Endometrial microvascular endothelial cells (primary cell): Measurements from ENCODE around the gene ANXA9. TPM values are rescaled to one million over a fixed set of nuclear protein-coding genes. Genes with fewer than 3 reads are reported as not detected.

Experiments used
- in situ Hi-C: cut with HindIII; loops from 2 replicates; pipeline ENCODE4 v1.10.0; 2017; ENCODE audit warnings: low sequenced_read_pairs, low pct_unique_long_range_greater_than_20kb; ENCODE audit errors: inconsistent ontology term
- total RNA-seq: library from RNA; depleted of rRNA; stranded (reverse); fragments of >200 nt; gene quantifications from one replicate; pipeline ENCODE4 v1.2.3, GENCODE V29; 2015; ENCODE audit errors: inconsistent ontology term

The ANXA9 gene
- not detected for total RNA-seq

- in situ Hi-C loops, result no loop called here
Measured at GRCh38 chr1:150981805-150982712, at the start of gene ANXA9. TSS of gene ANXA9 (plus strand) at chr1:150982292. CDS start at chr1:150983106, 814 bp downstream.

- in situ Hi-C loops, result no loop called here
Measured at GRCh38 chr1:150944856-150945255, 37.2 kb upstream of the ANXA9 start.

GRCh38 chr1:150954708-150955107 lies 27.4 kb upstream of the ANXA9 start:
- in situ Hi-C loops, result no loop called here

GRCh38 chr1:150955280-150955679 lies 26.8 kb upstream of the ANXA9 start:
- in situ Hi-C loops, result no loop called here

GRCh38 chr1:150957666-150958065 lies 24.4 kb upstream of the ANXA9 start:
- in situ Hi-C loops, result no loop called here

- in situ Hi-C loops, result no loop called here
Measured at GRCh38 chr1:150960646-150961045, 21.4 kb upstream of the ANXA9 start.

GRCh38 chr1:150961756-150962155 lies 20.3 kb upstream of the ANXA9 start:
- in situ Hi-C loops, result no loop called here

GRCh38 chr1:150963321-150964163 lies 18.6 kb upstream of the ANXA9 start:
- in situ Hi-C loops, result no loop called here

DNA sequence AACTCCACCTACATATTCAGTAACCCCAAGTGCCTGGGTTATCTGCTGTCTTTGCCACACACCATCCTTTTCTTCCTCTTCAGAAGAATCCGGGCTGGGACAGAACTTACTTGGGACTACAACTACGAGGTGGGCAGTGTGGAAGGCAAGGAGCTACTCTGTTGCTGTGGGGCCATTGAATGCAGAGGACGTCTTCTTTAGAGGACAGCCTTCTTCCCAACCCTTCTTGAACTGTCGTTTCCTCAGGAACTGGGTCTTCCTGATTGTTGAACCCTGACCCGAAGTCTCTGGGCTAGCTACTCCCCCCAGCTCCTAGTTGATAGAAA lies 18.0 kb upstream of the ANXA9 start:
- in situ Hi-C loops, result no loop called here

DNA sequence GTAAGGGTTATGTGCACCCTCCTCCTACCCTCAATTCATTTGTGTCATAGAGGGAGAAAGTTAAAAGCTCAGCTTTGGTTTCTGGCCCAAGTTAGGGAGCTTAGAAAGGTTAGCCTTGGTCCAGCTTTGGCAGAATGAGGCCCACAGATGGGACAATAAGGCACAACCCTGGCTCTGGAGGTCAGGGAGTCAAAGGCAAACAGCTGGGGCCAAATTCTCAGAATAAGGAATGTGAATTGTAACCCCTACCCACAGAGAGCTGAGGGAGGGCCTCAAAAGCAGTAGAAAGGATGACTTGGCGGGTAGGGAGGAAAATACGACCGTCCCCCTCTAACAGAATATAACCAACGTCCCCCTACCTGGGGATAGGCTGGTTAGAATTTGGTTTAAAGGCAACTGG lies 16.5 kb upstream of the ANXA9 start:
- in situ Hi-C loops, result no loop called here

DNA sequence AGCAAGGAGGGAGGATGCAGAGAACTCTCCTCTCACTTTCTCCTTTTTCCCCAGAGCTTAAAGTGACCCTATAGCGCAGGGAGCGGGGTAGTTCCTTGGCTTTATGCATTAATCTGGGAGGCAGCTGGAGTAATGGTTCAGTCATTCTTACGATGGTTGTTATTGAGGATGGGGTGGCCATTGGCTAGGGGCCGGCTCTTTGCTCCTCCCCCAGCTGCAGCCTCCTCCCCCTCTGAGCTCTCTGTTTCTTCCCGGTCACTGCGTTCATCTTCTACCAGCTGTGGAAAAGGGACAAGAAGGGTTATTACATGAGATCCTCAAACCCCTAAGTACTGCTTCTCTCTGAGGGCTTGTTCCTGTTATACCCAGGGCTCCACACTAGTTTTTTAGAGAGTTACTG lies 16.1 kb upstream of the ANXA9 start:
- in situ Hi-C loops, result no loop called here

GRCh38 chr1:150967936-150968335 lies 14.2 kb upstream of the ANXA9 start:
- in situ Hi-C loops, result no loop called here

DNA sequence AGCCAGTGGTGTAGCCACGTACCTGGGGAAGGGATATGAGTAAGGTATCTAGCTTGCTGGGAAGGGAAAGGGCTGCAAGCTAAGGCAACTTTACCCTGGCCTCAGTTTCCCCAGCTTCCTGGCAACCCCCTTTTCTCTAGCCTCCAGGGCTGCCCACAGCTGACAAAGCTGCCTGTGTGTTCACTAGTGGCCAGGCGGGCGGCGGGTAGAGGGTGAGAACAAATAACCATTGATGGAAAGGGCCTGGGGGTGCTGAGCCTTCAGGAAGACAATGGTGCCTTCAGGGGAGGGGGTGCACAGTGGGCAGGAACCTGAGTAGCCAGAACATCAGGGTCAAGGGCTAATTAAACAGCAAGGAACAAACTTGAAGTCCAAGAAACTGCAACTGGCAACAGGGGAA lies 13.6 kb upstream of the ANXA9 start:
- in situ Hi-C loops, result no loop called here

- in situ Hi-C loops, result no loop called here
Measured at GRCh38 chr1:150969626-150970025, 12.5 kb upstream of the ANXA9 start.

GRCh38 chr1:150970808-150971582 lies 11.1 kb upstream of the ANXA9 start:
- in situ Hi-C loops, result no loop called here

GRCh38 chr1:150971583-150972416 lies 10.3 kb upstream of the ANXA9 start:
- in situ Hi-C loops, result no loop called here

- in situ Hi-C loops, result no loop called here
Measured at GRCh38 chr1:150972417-150972940, 9.6 kb upstream of the ANXA9 start.

DNA sequence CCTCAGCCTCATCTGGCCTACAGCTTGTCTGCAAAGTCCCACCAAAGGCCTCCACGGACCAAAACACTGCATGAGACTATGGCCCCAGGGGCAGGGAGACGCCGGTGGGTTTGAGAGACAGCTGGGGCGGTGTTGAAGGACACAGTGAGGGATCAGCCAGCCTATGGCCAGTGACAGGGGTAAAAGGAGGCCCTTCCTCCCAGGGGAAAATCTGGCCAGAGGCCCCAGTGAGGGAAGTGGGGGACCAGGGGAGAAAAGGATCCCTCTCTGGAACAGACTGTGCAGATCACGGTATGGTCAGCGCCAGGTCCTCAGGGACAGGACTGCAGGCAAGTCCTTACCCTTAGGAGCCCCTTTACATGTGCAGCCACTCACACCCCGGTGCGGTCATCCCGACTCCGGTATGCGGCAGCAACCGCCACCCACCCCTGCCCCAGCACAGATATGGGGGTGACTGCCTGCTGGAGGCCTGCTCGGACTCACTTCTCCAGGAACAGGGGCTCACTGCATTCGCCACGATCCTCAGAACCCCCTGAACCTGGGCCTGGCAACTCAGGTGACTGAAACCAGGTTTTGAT lies 8.7 kb upstream of the ANXA9 start:
- in situ Hi-C loops, result no loop called here
